Measurements from ENCODE around the gene CADM3. TPM values are rescaled to one million over a fixed set of nuclear protein-coding genes. Genes with fewer than 3 reads are reported as not detected.

Gene CADM3
- total and polyA plus RNA-seq, 2 donors = 0.42 to 1.1 TPM

DNA sequence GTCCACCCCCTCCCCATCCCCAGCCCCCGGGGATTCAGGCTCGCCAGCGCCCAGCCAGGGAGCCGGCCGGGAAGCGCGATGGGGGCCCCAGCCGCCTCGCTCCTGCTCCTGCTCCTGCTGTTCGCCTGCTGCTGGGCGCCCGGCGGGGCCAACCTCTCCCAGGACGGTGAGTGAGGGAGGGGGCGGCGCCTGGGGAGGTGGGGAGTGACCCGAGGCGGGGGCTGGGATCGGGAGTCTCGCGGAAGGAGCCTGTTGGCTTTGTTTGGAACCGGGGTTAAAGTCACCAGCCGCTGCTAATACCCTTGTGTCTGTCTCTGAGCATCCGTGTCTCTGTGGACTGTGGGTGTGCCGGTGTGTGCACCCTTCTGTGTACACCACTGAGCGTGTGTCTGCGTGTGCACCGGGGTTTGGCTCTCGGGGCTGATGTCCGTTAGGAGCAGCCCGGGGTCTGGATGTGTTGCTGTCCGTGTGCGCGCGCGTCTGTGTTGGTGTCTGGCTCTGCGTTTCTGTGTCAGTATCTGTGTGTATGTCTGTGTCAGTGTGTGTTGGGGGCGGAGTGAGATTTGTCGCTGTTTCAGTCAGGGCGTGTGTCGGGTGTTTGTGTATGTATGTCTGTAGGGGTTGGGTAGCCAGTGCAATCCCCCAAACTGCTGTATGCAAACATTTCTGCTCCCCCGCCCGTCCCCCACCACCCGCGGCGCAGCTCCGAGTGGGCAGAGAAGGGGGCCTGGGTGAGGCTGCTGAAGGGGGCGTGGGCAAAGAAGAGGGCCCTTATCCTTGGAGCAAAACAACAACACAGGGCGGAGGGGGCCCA is 480 bp downstream of the CADM3 start:
- no peak overlapping the region for H3K27ac ChIP-seq (ENCODE audit: low read depth in 1 of 2, low read length in 1 of 2)
- 5% methylated on average over 49 of the region's 49 CpGs for WGBS
- H3K4me1 ChIP-seq (ENCODE audit: control insufficient read depth in 2 of 2, insufficient read depth in 2 of 2, low read length in 2 of 2) = no peaks in the 10 kb centered on the region
- H3K27me3 ChIP-seq (ENCODE audit: control insufficient read depth in 2 of 2, insufficient read depth in 1 of 2, low read length in 1 of 2) = peaks cover 28 to 60% of the 10 kb centered on the region in 2 donors
- H3K9me3 ChIP-seq (ENCODE audit: control insufficient read depth in 2 of 2, insufficient read depth in 1 of 2, low read length in 1 of 2) = peaks cover 0 to 1% of the 10 kb centered on the region in 2 donors
- H3K4me3 ChIP-seq (ENCODE audit: low read length in 2 of 2) = no peak overlapping the region
- H3K36me3 ChIP-seq (ENCODE audit: control insufficient read depth in 2 of 2, insufficient read depth in 2 of 2, low read length in 1 of 2) = no peaks in the 10 kb centered on the region
- no peak for DNase-seq (ENCODE audit: low read depth in 6 of 9, low spot score in 9 of 9)

DNA sequence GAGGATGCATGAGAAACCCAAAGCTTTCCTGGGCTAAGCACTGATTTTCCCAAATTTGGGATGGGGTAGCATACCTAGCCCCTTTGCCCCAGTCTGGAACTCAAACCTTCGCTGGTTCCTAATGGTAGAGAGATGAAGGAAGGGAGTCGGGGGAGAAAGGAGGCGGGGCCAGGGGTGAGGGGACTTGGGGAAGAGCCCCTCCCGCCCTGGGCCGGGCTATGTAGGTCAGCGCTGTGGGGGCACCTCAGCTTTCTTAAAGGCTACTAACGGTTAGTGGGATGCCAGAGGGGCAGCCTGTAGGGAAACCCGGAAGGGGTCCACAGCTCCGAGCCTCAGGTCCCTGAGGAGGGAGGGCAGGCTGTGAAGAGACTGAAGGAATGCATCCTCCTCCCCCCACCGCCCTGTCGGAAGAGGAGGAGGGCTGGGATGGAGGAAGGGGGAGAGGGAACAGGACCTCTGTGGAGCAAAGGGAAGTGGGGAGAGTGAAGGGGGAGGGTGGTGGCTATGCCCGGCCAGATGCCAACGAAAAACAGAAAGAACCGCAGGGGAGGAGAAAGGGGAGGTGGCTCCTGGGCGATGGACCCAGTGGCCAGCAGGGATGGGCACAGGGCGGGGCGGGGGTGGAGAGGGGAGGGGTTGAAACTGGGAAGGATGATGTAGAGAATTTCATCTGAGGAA is 1.3 kb downstream of the CADM3 start:
- Histone ChIP-seq H3K27ac (ENCODE audit: low read depth in 1 of 2, low read length in 1 of 2) (no peak overlapping the region), H3K4me1 (ENCODE audit: control insufficient read depth in 2 of 2, insufficient read depth in 2 of 2, low read length in 2 of 2) (no peaks in the 10 kb centered on the region), H3K27me3 (ENCODE audit: control insufficient read depth in 2 of 2, insufficient read depth in 1 of 2, low read length in 1 of 2) (peaks cover 28 to 60% of the 10 kb centered on the region in 2 donors), H3K36me3 (ENCODE audit: control insufficient read depth in 2 of 2, insufficient read depth in 2 of 2, low read length in 1 of 2) (no peaks in the 10 kb centered on the region), H3K4me3 (ENCODE audit: low read length in 2 of 2) (no peak overlapping the region), H3K9me3 (ENCODE audit: control insufficient read depth in 2 of 2, insufficient read depth in 1 of 2, low read length in 1 of 2) (peaks cover 0 to 1% of the 10 kb centered on the region in 2 donors)
- no peak for DNase-seq (ENCODE audit: low read depth in 6 of 9, low spot score in 9 of 9)
- WGBS = 4% methylated on average over 17 of the region's 17 CpGs

DNA sequence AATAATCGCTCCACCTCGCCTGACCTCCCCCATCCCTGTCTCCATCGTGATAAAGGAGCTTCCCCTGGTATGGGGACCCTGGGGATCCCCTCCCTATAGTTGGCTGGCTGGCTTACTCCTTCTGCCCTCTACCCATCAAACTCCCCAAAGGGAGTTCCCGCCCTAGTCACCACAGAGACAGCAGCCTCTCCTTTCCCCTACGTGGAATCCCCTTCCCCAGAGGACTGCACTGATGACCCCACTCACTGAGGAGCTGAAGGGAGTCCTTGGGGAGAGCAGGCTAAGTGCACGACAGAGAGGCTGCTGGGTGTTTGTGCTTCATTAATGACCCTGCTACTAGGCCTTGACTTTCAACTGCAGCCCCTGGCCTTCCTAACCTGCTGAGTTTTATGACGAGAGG is 1.9 kb downstream of the CADM3 start:
- Histone ChIP-seq H3K4me1 (ENCODE audit: control insufficient read depth in 2 of 2, insufficient read depth in 2 of 2, low read length in 2 of 2) (no peaks in the 10 kb centered on the region), H3K27me3 (ENCODE audit: control insufficient read depth in 2 of 2, insufficient read depth in 1 of 2, low read length in 1 of 2) (peaks cover 28 to 57% of the 10 kb centered on the region in 2 donors), H3K27ac (ENCODE audit: low read depth in 1 of 2, low read length in 1 of 2) (no peak overlapping the region), H3K4me3 (ENCODE audit: low read length in 2 of 2) (no peak overlapping the region), H3K36me3 (ENCODE audit: control insufficient read depth in 2 of 2, insufficient read depth in 2 of 2, low read length in 1 of 2) (no peaks in the 10 kb centered on the region), H3K9me3 (ENCODE audit: control insufficient read depth in 2 of 2, insufficient read depth in 1 of 2, low read length in 1 of 2) (peaks cover 0 to 1% of the 10 kb centered on the region in 2 donors)
- no peak for DNase-seq (ENCODE audit: low read depth in 6 of 9, low spot score in 9 of 9)
- 40% methylated on average over 7 of the region's 7 CpGs for WGBS

- 88% methylated on average over 2 of the region's 2 CpGs for WGBS
- H3K27ac ChIP-seq (ENCODE audit: low read depth in 1 of 2, low read length in 1 of 2) = no peak overlapping the region
- H3K4me1 ChIP-seq (ENCODE audit: control insufficient read depth in 2 of 2, insufficient read depth in 2 of 2, low read length in 2 of 2) = no peaks in the 10 kb centered on the region
- DNase-seq (ENCODE audit: low read depth in 6 of 9, low spot score in 9 of 9) = no peak
- no peaks in the 10 kb centered on the region for H3K36me3 ChIP-seq (ENCODE audit: control insufficient read depth in 2 of 2, insufficient read depth in 2 of 2, low read length in 1 of 2)
- H3K27me3 ChIP-seq (ENCODE audit: control insufficient read depth in 2 of 2, insufficient read depth in 1 of 2, low read length in 1 of 2) = peaks cover 28 to 41% of the 10 kb centered on the region in 2 donors
- H3K4me3 ChIP-seq (ENCODE audit: low read length in 2 of 2) = no peak overlapping the region
- peaks cover 0 to 1% of the 10 kb centered on the region in 2 donors for H3K9me3 ChIP-seq (ENCODE audit: control insufficient read depth in 2 of 2, insufficient read depth in 1 of 2, low read length in 1 of 2)
These were observed 4.2 kb downstream of the CADM3 start for GRCh38 chr1:159175571-159175970.

DNA sequence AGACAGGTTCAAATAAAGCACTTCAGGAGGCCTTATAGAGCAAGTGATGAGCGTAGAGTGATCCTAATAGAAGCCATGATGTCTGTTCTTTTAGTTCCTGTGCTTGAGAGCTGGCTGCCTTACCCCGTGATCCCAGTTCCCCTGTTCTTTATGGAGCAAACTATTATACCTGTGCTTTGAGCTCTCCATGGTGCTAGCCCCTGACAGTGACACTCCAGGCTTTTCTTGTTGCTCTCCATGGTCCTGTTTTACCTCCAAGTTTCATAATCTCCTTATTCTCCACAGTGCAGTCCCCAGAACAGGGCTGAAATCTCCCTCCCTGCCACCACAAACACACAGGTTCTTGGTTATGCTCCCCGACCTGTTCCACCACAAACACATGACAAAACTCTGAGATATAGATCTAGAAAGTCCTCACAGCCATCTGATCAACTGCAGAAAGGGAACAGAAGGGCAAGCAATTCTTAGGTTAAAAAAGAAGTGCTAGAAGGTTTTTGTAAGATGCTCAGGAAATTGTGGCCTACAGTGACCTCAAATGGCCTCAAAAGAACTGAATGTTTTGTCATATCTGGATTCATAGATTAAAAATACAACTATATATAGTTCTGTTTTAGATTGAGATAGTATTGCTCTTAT is 6.0 kb downstream of the CADM3 start:
- peak; percentile 34 to 87 (median 68) for DNase-seq (ENCODE audit: low read depth in 6 of 9, low spot score in 9 of 9)
- Histone ChIP-seq H3K27me3 (ENCODE audit: control insufficient read depth in 2 of 2, insufficient read depth in 1 of 2, low read length in 1 of 2) (peaks cover 11 to 28% of the 10 kb centered on the region in 2 donors), H3K36me3 (ENCODE audit: control insufficient read depth in 2 of 2, insufficient read depth in 2 of 2, low read length in 1 of 2) (no peaks in the 10 kb centered on the region), H3K4me3 (ENCODE audit: low read length in 2 of 2) (no peak overlapping the region), H3K27ac (ENCODE audit: low read depth in 1 of 2, low read length in 1 of 2) (no peak overlapping the region), H3K9me3 (ENCODE audit: control insufficient read depth in 2 of 2, insufficient read depth in 1 of 2, low read length in 1 of 2) (peaks cover 0 to 1% of the 10 kb centered on the region in 2 donors), H3K4me1 (ENCODE audit: control insufficient read depth in 2 of 2, insufficient read depth in 2 of 2, low read length in 2 of 2) (no peaks in the 10 kb centered on the region)
- 12% methylated on average over 3 of the region's 3 CpGs for WGBS

DNA sequence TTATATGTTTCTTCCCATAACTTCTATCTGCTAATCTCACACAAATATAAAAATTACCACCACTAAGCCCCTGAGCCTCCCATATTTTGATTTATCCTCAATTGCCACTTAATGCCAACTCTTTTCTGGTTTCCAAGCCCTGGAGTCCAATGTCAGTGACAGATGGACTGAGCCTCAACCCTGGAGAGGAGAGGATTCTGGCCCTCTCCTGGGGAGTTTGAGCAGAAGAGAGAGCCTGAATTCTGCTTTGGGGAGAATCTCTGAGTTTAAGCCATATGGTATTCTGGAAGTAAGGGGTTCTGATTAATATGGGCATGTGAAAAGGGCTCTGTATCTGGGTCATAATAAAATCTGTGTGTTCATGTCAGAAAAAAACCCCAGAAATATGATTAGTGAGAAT is 8.5 kb downstream of the CADM3 start:
- no peak overlapping the region for H3K27ac ChIP-seq (ENCODE audit: low read depth in 1 of 2, low read length in 1 of 2)
- H3K4me3 ChIP-seq (ENCODE audit: low read length in 2 of 2) = no peak overlapping the region
- H3K4me1 ChIP-seq (ENCODE audit: control insufficient read depth in 2 of 2, insufficient read depth in 2 of 2, low read length in 2 of 2) = no peaks in the 10 kb centered on the region
- no peak for DNase-seq (ENCODE audit: low read depth in 6 of 9, low spot score in 9 of 9)
- no peaks in the 10 kb centered on the region for H3K36me3 ChIP-seq (ENCODE audit: control insufficient read depth in 2 of 2, insufficient read depth in 2 of 2, low read length in 1 of 2)
- H3K27me3 ChIP-seq (ENCODE audit: control insufficient read depth in 2 of 2, insufficient read depth in 1 of 2, low read length in 1 of 2) = peaks cover 2 to 10% of the 10 kb centered on the region in 2 donors
- H3K9me3 ChIP-seq (ENCODE audit: control insufficient read depth in 2 of 2, insufficient read depth in 1 of 2, low read length in 1 of 2) = no peaks in the 10 kb centered on the region

DNA sequence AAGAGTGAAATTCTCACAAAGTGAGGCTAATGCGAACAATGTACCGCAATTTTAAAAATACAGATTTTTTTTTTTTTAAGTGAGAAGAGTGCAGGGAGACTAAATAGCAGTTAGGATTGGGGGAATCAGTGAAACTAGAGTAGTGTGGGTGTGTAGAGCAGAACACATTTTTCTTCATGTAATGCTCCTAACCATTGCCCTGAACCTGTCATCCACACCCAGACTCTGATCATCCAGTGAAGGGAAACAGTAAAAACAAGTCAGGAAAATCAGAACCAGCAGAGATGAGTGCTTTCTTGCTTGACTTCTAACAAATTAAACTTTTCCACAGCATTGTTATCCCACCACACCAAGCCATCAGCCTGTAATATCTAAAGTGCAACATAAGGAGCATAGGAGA is 9.1 kb downstream of the CADM3 start:
- H3K4me3 ChIP-seq (ENCODE audit: low read length in 2 of 2) = no peak overlapping the region
- no peaks in the 10 kb centered on the region for H3K9me3 ChIP-seq (ENCODE audit: control insufficient read depth in 2 of 2, insufficient read depth in 1 of 2, low read length in 1 of 2)
- no peaks in the 10 kb centered on the region for H3K4me1 ChIP-seq (ENCODE audit: control insufficient read depth in 2 of 2, insufficient read depth in 2 of 2, low read length in 2 of 2)
- WGBS = 97% methylated on average over 2 of the region's 2 CpGs
- H3K36me3 ChIP-seq (ENCODE audit: control insufficient read depth in 2 of 2, insufficient read depth in 2 of 2, low read length in 1 of 2) = no peaks in the 10 kb centered on the region
- H3K27ac ChIP-seq (ENCODE audit: low read depth in 1 of 2, low read length in 1 of 2) = no peak overlapping the region
- peaks cover 2 to 8% of the 10 kb centered on the region in 2 donors for H3K27me3 ChIP-seq (ENCODE audit: control insufficient read depth in 2 of 2, insufficient read depth in 1 of 2, low read length in 1 of 2)
- no peak for DNase-seq (ENCODE audit: low read depth in 6 of 9, low spot score in 9 of 9)

- Histone ChIP-seq H3K9me3 (ENCODE audit: control insufficient read depth in 2 of 2, insufficient read depth in 1 of 2, low read length in 1 of 2) (no peaks in the 10 kb centered on the region), H3K4me3 (ENCODE audit: low read length in 2 of 2) (no peak overlapping the region), H3K4me1 (ENCODE audit: control insufficient read depth in 2 of 2, insufficient read depth in 2 of 2, low read length in 2 of 2) (no peaks in the 10 kb centered on the region), H3K36me3 (ENCODE audit: control insufficient read depth in 2 of 2, insufficient read depth in 2 of 2, low read length in 1 of 2) (no peaks in the 10 kb centered on the region), H3K27ac (ENCODE audit: low read depth in 1 of 2, low read length in 1 of 2) (no peak overlapping the region), H3K27me3 (ENCODE audit: control insufficient read depth in 2 of 2, insufficient read depth in 1 of 2, low read length in 1 of 2) (peaks cover 2 to 12% of the 10 kb centered on the region in 2 donors)
- WGBS = 51% methylated on average over 4 of the region's 4 CpGs
- no peak for DNase-seq (ENCODE audit: low read depth in 6 of 9, low spot score in 9 of 9)
These were observed 10.1 kb downstream of the CADM3 start for GRCh38 chr1:159181328-159182024.
